Suppressor macrophage treated with lipopolysaccharide for 1 hour (primary cell): ENCODE measurements around the gene ARHGAP5.
"Not testable (repeated sequence)": the region's sequence is repeated elsewhere in the genome, so short reads cannot be mapped to it uniquely, and the experiment has no call there.

ENCODE experiments used
- DNase-seq, 3 donors: peaks; one replicate each; pipeline ENCODE4 v3.0.0-alpha.2; 2020 to 2022

Gene ARHGAP5

GRCh38 chr14:32110548-32110896, 33.4 kb downstream of the ARHGAP5 start:
- DNase-seq, result no peak

- no peak for DNase-seq
Observed at GRCh38 chr14:32121536-32121935, 44.4 kb downstream of the ARHGAP5 start.

DNA sequence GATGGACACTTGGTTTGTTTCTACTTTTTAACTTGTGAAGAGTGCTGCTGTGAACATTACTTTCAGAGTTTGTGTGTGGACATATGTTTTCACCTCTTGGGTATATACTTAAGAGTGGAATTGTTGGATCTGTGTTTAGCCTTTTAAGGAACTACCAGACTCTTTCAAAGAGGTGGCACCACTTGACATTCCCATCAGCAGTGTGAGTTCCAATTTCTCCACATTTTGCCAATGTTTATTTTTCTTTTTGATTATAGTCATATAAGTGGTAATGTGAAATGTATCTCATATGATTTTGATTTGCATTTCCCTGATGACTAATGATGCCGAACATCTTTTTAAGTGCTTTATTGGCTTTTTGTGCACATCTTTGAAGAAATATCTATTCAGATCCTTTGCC, 44.8 kb downstream of the ARHGAP5 start:
- no peak for DNase-seq

GRCh38 chr14:32126899-32127730, 50.0 kb downstream of the ARHGAP5 start:
- not testable (repeated sequence) for DNase-seq

DNA sequence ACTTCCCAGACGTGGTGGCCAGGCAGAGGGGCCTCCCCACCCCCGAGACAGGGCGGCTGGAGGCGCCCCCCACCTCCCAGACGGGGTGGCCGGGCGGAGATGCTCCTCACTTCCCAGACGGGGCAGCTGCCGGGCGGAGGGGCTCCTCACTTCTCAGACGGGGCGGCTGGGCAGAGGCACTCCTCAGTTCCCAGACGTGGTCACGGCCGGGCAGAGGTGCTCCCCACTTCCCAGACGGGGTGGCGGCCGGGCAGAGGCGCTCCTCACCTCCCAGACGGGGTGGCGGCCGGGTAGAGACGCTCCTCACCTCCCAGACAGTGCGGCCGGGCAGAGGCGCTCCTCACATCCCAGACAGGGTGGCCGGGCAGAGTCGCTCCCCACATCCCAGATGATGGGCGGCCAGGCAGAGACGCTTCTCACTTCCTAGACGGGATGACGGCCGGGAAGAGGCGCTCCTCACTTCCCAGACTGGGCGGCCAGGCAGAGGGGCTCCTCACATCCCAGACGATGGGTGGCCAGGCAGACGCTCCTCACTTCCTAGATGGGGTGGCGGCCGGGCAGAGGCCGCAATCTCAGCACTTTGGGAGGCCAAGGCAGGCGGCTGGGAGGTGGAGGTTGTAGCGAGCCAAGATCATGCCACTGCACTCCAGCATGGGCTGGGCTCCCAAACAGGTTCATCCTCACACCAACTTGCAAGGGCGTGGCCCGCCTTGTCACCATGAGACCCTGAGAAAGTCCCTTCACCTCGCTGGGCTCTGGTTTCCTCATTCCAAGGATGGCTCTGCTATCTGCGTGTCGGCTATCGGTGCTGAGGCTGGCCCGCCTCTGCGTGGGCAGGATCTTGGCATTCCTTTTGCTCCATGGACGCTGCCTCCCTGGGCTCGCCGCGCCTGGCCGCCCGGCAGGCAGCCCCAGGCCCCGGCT, 50.9 kb downstream of the ARHGAP5 start:
- DNase-seq, result not testable (repeated sequence)

DNA sequence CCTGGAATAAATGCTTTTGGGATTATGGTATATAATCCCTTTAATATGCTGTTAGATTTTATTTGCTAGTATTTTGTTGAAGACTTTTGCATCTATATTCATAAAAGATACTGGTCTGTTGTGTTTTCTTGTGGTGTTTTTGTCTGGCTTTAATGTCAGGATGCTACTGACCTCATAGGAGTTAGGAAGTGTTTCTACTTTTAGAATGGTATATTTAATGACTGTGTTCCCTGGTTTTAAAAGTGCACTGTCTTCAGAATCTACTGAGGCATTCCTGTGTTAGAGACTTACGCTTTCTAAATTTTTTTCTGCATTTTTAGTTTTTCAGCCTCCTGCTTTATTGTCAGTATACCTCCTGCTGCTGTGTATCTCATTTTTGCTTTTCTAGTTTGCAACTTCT, 51.6 kb downstream of the ARHGAP5 start:
- DNase-seq, result no peak

DNA sequence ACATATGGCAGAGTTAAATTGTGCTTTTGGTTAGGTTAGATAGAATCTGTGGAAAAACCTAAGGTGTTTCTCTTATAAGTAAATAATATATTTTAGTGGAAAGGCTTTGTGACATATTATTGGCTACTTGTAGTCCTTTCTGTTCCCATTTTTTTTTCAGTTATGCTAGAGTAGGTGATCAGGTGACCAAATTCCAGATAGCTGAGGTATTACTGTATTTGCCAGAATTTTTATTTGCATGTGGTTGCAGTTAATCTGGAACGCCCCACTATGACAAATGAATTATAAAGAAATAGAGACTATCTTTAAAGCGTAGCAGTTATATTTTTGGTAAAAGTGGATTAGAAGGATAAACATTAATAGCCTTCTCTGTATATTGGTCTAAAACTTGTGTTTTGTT, 52.0 kb downstream of the ARHGAP5 start:
- DNase-seq, result no peak

DNA sequence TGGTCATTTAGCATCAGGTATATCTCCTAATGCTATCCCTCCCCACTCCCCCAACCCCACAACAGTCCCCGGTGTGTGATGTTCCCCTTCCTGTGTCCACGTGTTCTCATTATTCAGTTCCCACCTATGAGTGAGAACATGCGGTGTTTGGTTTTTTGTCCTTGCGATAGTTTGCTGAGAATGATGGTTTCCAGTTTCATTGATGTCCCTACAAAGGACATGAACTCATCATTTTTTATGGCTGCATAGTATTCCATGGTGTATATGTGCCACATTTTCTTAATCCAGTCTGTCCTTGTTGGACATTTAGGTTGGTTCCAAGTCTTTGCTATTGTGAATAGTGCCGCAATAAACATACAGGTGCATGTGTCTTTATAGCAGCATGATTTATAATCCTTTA, 54.6 kb downstream of the ARHGAP5 start:
- DNase-seq, result not testable (repeated sequence)

GRCh38 chr14:32134448-32135097, 57.5 kb downstream of the ARHGAP5 start:
- DNase-seq, result no peak

GRCh38 chr14:32136027-32136825, 59.1 kb downstream of the ARHGAP5 start:
- DNase-seq, result no peak

GRCh38 chr14:32137313-32137712, 60.2 kb downstream of the ARHGAP5 start:
- no peak for DNase-seq

DNA sequence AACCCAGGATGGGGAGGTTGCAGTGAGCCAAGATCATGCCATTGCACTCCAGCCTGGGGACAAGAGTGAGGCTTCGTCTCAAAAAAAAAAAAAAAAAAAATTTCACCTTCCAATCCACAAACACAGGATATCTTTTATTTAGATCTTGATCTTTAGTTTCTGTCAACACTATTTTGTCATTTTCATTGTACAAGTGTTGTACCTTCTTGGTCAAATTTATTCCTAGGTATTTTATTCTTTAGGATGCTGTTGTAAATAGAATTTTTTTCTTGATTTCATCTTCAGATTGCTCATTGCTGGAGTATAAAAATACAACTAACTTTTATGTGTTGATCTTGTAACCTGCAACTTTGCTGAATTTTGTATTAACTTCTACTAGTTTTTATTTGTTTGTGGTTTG, 60.8 kb downstream of the ARHGAP5 start:
- no peak for DNase-seq

- DNase-seq, result no peak
Observed at GRCh38 chr14:32142341-32142740, 65.2 kb downstream of the ARHGAP5 start.

DNA sequence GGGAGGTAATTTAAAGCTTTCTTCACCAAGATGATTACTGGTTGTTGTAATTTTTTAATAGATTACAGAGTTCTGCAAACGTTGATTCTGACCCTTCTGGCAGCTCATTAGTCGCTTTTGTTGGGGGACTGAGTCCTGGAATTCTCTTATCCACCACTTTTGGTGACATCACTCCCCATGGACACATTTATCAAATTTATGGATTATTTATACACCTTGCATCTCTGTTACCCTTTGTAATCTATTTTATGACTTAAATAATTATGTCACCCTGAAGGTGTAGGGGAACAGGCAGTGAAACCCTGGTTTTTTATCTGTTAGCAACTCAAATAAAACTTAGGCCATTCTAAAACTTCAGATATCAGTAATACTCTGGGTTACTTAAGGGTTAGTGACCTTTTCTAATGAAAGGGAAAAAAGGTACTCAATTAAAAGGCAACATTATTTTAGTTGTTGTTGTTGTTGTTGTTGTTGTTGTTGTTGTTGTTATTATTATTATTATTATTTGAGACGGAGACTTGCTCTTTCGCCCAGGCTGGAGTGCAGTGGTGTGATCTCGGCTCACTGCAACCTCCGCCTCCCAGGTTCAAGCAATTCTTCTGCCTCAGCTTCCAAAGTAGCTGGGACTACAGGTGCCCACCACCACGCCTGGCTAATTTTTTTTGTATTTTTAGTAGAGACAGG, 65.8 kb downstream of the ARHGAP5 start:
- DNase-seq, result no peak

DNA sequence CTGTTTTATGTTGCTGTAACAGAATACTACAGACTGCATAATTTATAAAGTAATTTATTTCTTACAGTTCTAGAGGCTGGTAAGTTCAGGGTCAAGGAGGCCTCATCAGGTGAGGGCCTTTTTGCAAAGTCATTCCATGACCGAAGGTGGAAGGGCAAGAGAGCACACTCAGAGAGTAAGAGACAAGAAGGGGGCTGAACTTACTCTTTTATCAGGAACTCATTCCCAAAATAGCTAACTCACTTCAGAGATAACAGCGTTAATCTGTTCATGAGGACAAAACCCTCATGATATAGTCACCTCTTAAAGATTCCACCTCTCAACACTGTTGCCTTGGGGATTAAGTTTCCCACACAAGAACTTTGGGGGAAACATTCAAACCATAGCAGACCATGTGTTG, 73.3 kb downstream of the ARHGAP5 start:
- DNase-seq, result no peak

DNA sequence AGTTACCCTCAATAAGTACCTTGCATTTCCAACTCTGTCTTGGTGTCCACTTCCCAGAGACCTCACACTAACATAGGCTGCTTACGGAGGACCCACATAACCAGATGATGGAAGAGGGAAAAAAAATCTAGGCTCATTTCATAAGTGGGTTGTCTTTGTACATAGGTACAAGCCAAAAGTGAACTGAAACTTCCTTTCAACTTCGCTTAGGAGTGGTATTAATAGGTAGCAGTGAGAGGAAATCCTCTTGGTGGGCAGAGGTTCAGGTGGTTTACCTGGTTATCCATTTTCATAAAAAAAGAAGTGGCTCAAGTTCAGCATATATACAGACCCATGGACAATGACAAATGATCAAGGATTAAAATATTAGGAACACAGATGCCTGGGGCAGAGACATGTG, 88.9 kb downstream of the ARHGAP5 start:
- DNase-seq, result no peak

- DNase-seq, result no peak
Observed at GRCh38 chr14:32166924-32167323, 89.8 kb downstream of the ARHGAP5 start.

DNA sequence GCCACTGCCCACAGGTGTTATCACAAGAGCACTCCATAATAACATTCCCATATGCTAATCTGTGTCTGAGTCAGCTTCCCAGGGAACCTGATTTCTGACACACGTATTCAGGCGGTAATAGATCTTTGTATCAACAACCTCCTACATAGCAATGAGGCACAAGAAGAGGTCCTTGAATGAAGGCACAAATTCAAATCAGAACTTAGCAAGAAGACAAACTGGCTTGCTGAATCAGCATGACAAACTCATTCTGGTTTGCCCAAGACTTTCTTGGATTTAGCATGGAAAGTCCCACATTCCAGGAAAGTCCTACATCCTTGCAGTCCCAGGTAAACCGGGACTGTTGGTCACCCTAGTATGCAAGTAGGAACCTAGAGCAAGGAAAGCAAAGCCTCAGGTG, 90.8 kb downstream of the ARHGAP5 start:
- no peak for DNase-seq

GRCh38 chr14:32169191-32169590, 92.1 kb downstream of the ARHGAP5 start:
- DNase-seq, result no peak

DNA sequence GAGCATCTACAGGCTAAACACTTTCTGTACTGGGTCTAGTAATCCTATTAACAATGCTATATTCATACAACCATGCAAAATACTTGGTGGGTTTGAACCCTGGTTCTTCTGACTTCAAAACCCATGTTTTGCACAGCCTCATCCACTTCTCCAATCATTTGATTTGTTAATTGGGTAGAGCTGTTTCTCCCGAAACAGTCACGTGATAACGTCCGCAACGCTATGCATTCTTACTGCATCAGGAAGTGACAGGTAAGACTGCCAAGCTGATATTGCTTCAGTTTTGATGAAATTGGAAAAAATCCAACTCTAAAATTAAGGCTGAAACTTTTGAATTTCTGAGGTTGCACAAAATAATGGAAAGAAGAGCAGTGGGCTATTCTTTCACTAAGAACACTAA, 94.4 kb downstream of the ARHGAP5 start:
- no peak for DNase-seq

DNA sequence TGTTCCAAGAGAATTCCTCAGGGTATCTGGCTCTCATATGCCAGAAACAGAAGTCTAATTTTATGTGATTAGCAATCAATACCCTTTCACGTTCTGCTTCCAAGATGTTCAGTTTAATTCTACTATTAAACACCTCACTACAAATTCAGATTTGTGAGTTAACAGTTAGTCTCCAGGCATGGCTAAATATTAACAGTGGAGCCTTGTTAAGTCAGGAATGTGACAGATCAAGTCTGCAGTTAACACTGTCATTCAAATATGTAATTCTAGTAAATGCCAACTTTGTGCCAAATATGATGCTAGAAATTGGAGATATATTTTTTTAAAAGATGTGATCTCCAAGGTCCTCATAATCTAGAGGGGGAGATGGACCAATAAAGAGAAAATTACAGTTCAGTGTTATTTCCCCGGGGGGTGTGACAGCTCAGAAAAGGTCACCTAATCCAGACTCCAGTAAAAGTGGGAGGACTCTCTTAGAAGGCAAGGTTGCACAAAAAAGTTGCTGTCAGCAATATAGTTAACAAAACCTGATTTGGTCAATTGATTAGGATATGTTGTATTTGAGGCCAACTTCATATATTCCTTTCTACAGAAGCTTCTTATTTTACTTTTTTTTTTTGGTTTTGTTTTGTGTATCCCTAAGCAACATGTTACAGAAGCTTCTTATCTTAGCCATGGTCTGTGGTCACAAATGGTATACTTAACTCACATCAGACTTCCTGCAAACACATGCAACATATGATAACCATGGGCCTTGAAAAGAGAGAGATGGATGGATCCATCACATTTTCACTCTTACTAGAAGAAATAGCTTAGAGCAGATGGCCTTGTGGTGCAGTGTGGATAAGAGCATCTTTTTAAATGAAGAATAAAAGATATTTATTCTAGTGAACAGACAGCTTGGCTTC, 106.3 kb downstream of the ARHGAP5 start:
- DNase-seq, result no peak
